Measurements from ENCODE around the gene PTBP2.

Gene PTBP2

DNA sequence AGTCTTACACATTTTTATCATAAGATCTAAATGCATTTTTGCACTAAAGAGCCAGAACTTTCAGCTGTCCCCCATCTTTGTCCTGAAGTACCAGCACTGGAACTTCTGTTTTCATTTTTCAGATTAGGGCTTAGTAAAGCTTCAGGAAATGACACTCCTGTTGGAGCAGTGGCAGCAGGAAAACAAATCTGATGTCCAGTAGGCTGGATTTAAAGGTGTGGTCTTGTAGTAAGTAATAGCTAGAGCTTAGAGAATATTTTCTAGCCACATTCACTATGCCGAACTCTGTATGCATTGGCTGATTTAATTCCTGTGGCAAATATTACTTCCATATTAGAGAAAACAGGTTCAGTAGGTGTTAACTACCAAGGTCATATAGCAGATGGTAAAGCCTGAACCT is 103.6 kb downstream of the PTBP2 start:
- no peak for DNase-seq

DNA sequence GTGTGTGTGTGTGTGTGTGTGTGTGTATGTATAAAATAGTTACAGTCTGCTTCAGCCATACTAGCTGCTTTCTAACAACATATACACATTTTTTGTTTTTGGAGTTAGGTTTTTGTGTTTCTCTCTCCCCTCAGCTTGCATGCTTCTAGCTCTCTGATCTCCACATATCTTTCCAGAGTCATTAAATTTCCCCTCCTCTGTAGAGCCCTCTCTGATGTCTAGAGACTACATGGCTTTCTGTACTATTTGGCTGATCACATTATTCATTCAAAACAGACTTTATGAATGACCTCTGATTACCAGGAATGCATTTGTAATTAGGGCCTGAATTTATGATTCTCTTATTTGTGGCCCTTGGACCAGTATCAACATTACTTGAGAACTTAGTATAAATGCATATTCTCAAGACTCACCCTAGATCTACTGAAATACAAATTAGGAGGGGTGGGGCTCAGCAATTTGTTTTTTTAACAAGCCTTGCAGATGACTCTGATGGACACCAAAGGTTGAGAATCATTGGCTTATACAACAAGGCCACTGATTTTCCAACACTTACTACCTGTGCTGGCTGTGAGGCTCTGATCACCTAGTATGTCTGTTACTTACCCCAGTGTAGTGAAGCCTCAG is 104.5 kb downstream of the PTBP2 start:
- DNase-seq: no peak

DNA sequence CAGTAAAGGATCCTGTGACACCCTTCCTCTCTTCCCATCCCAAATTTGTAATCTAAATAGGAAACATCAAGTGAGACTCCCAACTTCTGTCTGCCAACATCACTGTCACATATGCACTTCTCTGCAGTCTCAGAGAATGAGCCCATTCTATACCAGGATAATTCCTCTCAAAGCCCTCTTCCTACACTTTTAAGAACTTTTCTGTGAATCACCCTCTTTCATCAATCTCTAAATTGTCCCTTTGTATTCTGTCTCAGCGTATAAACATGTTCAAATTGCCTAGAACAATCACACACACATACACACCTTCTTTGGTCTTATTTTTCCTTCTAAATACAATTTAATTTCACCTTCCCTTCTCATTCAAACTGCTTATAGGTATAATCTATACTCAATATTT is 111.8 kb downstream of the PTBP2 start:
- no peak for DNase-seq

DNA sequence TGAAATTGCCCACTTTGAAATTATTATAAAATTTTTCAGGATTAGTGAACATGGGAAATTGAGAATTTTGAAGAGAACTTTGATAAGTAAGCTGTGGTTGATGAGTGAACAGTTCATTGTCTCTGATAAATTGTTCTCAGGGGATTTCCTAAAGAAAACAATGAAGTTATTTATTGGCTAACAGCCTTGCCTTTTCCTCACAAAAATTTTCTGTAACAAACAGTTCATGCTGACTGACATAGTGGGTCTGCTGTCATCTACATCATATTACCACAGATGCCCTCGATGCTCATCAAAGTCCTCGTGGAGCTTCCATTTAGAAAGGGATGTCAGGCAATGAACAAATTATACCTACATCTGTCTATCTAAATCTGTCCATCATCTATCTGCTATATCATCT is 113.4 kb downstream of the PTBP2 start:
- no peak for DNase-seq

DNA sequence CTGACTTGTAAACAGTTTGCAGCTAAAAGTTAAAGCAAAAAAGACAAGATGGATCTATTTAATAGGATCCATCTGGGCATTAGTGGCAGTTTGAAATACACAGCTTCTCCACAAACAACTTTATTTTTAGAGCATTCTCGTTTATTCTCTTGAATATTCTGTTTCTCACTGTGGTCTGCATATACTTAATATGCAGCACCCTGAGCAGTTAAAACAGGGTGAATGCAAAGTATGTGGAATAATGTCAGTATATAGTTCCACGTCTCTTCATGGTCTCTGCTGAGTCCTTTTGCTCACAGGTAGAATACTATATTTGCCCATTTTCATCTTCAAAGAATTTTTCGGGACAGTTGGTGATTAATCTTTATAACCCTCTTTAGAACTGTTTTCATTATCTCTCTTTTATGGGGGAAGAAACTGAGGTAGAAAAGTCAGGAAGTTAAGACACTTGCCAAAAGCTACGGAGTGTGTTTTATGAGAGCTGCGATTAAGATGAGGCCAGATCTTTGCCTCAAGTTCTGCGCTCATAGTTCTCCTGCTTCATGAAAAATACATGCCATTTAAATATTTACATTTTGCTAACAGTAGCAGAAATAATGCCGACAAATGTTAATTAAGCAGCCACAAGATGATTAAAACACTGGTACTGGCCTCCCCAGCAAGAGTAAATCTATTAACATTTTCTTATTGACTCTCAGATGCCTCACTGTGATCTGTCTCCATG is 115.6 kb downstream of the PTBP2 start:
- DNase-seq: peak; percentile 57

DNA sequence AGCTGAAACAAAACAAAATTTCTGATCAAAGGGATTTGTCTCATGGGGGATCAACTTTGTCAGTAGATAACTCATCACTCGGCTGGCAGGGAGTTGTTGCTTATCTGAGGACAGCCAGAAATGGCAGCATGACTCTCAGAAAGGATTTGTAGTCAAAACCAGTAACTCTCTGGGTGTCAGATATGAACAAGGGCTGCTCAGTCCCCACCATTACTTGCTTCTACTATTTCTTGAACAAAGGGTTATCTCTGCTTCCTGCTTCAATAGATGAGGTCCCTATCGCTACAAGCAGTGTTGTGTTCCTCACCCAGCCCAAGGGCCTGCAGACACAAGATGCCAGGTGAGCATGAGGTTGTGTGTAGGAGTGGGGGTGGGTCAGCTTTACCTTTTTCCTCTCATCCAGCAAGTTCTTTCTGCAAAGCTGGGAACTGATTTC is 116.2 kb downstream of the PTBP2 start:
- no peak for DNase-seq

DNA sequence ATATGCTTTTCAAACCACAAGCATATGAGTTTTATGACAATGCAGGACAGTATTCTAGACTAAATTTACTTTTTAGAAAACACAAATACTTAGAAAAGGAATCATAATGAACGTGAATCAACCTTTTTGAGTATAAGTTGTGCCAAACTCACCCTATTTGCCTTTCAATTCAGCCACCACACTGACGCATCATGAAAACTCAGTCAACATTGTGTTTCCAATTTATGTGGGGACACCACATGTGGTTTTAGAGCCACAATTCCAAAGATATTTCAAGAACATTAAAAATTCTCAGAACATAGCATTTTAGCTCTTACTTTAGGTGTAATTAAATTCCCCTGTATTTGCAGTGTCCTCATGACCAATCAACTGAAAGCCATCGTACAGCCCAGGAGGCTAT is 118.8 kb downstream of the PTBP2 start:
- DNase-seq: no peak

DNA sequence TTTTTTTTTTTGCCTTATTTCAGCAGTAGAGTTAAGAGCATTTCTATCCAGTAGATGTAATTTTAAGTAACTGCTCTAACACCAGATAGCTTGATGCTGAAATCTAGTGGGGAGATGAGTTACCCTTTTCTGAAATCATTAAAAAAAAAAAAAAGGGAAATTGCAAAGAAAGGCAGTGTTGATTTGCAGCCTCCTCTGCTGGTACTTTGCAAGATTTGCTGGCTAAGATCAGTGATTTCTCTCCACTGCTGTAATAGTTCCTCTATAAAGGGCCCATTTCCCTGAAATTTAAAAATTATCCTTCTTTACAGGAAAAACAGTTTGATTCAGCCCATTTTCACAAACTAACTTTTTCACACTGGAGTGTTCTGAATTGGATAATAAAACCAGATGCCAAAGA is 120.6 kb downstream of the PTBP2 start:
- DNase-seq: no peak

DNA sequence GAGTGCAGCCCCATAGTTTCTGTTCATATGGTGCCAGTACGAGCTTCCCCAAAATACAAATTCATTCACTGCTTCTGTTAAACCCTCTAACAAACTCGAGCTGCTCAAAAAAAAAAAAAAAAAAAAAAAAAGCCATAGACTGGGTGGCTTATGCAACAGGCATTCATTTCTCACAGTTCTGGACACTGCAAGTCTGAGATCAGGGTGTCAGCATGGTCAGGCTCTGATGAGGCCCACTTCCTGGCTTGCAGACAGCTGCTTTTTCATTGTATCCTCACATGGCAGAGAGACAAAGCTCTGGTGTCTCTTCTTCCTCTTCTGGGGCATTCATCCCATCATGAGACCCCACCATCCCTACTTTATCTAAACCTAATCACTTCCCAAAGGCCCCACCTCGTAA is 121.6 kb downstream of the PTBP2 start:
- no peak for DNase-seq

DNA sequence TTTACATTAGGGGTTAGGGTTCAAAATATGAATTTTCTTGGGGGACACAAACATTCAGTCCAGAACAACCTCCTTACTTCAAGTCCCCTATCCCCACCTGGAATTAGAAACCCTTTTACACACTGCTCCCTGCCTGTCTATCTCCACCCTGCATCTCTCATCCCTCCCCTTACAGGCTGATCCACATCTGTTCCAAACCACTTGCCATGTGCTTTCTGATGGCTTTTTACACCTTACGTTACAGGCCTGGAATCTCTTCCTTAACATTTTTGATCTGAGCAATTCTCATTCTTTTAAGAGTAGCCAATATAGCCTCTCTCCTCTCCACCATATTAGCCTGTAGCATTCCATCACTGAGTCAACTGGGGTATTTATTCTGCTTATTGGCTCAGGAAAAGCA is 122.0 kb downstream of the PTBP2 start:
- DNase-seq: no peak

DNA sequence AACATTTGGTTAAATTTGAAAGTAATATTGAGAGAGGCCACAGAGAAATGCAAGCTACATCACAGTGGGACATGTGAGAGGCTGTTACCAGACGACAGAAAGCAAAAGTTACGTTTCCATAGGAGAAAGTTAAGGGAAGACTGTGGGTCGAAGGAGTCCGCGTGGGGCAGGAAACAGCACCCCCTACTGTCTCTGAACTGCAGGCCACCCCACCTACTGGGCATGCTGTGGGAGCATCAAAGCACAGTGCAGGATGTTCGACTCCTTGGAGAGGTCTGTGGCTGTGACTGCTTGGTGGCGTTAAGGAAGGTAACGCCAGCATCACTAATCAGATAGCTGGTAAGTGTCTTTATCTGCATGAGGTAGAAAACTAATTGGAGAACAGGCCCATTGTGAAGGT is 123.9 kb downstream of the PTBP2 start:
- DNase-seq: no peak

DNA sequence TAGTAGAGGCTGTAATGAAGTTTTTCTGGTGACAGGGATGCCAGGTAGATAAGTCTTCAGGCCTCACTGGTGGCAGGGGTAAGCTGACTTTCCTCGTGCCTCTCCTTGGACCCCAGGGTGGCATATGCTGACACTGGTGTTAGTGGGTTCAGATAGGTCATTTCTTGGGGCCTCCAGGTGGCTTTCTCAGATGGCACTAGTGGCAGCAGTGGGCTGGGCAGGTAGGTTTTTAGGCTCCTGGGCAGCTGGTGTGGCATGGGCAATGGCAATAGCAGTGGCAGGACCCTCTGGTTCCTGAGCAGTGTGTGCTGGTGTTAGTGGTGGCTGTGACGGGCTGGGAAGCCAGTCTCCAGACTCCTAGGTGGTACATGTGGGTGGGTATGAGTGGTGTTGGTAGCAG is 140.3 kb downstream of the PTBP2 start:
- no peak for DNase-seq

DNA sequence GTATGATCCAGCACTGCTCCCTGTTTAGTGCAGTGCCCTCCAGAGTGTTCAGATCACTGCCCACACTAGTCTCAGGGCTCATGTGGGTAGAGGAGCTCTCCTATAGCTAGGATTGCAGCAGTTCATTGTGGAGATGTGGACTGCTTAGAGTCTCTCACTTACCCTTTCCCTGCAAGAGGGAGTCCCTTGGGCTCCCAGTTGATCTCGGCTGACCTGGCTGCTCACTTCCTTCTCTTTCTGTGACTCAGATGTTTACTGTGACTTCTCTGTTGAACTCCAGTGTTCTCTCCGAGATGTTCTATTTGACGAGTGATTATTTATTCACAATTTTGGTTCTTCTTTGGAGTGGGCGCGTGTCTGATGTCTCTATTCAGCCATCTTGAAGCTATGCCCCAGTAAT is 141.9 kb downstream of the PTBP2 start:
- DNase-seq: no peak

Data from NCI-H526 treated with DMSO at 0.1 percent for 48 hours (cell line).